GM19023 (cell line): ENCODE measurements around the gene LRP5.
A peak's percentile ranks its signal among the peaks of the same experiment; 100 is the strongest.
"Not testable (repeated sequence)": the region's sequence is repeated elsewhere in the genome, so short reads cannot be mapped to it uniquely, and the experiment has no call there.

Experiments
- ATAC-seq: cut with Tn5 transposase; IDR thresholded peaks from one replicate; pipeline ENCODE4 v1.9.1; 2021; ENCODE audit warnings: mild to moderate bottlenecking, moderate library complexity; ENCODE audit not compliant: unreplicated experiment

Gene LRP5

DNA sequence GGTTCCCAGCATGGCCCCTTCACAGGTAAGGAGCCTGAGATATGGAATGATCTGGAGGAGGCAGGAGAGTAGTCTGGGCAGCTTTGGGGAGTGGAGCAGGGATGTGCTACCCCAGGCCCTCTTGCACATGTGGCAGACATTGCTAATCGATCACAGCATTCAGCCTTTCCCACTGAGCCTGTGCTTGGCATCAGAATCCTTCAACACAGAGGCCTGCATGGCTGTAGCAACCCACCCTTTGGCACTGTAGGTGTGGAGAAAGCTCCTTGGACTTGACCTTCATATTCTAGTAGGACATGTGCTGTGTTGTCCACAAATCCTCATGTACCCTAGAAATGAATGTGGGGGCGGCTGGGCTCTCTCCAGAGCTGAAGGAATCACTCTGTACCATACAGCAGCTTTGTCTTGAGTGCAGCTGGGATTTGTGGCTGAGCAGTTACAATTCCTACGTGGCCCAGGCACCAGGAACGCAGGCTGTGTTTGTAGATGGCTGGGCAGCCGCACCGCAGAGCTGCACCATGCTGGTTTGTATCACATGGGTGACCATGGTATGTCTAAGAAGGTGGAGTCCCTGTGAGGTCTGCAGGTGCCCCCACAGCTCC lies 126.4 kb downstream of the LRP5 start:
- ATAC-seq: no peak

DNA sequence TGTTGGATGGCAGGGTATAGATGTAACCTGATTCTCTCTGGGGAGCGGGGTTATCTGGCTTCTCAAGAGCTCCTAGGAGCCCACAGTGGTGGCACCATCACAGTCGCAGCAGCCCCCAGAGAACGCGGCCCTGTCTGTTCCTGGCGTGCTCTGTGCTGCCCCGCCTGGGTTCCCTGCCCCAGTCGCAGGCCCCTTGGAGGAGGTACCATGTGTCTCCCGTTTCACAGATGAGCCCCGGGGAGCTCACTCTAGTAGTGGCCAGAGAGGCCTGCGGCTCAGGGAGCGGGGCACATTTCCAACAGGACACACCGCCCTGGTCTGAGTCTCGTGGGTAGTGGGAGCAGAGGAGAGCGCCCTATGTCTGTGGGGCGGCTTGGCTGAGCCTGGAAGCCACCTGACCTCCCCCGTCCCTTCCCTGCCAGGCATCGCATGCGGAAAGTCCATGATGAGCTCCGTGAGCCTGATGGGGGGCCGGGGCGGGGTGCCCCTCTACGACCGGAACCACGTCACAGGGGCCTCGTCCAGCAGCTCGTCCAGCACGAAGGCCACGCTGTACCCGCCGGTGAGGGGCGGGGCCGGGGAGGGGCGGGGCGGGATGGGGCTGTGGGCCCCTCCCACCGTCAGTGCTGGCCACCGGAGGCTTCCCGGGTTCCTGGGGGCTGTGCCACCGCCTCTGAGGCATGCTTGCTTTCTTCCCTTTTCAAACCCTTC lies 127.1 kb downstream of the LRP5 start:
- no peak for ATAC-seq

DNA sequence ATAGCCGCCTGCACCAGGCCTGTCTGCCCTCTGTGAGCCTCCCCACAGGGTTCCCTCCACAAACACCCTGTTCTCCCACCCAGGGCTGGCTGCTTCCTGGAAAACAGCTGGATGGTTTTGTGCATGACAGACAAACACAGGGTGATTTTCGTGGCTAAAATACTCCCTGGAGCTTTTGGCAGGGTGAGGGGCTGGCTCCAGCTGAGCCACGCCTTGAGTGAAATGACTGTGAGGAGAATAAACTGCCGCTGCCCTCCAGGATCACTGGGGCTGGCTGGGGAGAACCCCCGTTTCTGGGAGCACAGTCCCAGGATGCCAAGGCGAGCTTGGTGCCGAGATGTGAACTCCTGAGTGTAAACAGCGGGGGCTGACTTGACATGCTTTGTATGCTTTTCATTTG lies 127.8 kb downstream of the LRP5 start:
- no peak for ATAC-seq

DNA sequence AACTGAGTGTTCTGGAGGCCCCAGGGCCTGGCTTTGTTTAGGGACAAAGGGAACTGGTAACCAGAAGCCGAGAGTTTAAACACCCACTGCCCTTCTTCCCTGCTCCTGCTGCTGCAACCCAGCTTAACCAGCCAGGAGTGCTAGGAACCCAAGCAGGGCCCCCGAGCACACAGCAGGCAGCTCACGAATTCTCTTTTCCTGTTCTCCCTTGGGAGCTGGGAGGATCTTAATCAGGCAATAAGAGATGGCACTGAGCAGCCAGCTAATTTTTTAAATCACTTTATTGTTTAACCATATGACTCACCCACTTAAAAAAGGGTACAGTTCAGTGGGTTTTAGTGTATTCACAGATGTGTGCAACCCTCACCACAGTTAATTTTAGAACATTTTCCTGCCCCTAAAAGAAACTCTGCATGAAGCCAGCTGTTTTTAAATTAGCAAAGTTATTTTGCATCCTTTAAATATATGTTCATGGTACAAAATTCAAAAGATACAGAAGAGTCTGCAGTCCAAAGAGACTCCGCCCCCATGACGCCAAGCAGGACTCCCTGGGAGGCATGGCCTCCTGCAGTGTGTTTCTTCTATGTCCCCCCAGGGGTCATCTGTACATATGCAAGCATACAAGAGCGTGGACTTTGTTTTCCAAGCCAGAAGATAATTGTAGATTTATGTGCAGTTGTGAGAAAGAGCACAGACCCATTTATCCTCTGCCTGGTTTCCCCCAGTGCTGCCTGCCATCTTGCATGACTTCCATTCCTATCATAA lies 129.3 kb downstream of the LRP5 start:
- ATAC-seq: no peak

DNA sequence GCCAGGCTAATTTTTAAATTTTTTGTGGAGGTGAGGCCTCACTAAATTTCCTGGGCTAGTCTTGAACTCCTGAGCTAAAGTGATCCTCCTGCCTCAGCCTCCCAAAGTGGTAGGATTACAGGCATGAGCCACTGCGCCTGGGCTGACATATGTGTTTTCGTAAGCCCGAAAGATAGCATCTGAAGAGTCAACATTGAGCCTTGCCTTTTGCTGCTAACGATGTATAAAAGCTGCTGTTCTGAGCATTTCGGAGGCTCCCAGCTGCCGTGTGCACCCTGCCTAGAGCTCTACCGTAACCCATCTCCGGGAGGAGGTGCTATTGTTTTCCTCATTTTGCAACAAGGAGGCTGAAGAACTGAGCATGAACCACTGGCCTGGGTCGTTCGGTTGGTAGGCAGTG lies 130.0 kb downstream of the LRP5 start:
- no peak for ATAC-seq

DNA sequence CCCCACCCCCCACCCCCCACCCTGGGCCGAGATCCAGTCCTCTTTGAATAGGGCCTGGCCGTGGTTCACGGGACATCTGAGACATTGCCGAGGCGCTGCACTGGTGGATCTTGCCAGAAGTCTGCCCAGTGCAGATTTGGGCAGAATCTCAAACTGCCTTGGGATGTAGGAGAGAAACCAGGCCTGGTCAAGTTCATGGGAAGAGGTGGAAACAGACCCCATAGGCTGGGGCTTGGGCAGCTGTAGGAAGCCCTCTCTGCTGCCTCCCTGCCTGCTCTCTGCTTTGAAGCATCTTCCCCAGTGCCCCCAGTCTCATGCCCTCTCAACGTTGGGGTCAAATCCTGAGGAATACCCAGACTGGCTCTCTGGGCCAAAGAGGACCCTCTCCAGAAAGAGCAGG lies 132.2 kb downstream of the LRP5 start:
- no peak for ATAC-seq

DNA sequence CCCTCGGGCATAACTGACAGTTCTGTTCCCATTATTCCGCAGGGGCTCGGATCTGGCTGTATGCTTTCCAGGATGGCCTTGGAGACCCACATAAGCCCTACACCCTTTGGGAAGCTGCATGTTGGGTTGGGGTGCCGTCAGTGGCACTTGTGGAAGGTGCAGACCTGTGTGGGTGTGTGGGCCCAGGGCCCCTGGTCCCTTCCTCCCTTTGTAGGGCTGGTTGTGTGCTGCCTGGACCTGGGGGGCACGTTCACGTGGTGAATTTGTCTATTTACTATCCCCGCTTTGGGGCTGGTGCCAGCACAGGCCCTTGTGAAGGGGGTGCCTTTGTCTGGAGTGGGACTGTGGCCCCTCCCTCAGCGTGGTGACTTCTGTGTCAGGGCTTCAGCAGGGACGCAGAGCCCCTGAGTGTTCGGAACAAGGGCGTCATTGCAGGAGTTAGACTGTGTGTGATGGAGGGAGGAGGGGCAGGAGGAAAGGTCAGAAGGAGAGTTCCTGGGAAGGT lies 133.2 kb downstream of the LRP5 start:
- no peak for ATAC-seq

DNA sequence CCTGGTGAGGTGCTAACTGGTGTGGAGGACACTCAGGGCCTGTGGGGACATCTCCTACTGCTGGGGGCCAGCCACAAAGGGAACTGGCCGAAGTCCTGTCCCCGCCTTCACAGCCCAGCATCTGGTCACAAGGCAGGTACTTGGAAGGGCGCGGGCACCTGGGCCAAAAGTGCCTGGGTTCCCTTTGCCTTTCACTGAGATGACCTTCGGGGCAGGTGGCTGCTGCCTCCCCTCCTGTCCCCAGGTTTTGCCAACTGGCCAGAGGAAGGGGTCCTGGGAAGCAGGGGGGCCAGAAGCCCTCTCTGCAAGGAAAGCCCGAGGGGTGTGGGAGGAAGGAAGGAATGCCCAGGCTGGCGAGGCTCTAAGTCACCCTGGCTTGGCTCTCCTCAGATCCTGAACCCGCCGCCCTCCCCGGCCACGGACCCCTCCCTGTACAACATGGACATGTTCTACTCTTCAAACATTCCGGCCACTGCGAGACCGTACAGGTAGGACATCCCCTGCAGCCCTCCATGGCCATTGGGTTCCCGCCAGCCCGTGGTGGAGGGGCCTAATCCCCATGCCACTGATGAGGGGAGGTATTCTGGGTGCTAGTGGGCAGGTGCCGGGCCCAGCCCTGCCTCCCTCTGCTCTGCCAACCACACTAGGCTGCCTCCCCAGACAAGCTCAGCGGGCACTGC lies 133.8 kb downstream of the LRP5 start:
- no peak for ATAC-seq

DNA sequence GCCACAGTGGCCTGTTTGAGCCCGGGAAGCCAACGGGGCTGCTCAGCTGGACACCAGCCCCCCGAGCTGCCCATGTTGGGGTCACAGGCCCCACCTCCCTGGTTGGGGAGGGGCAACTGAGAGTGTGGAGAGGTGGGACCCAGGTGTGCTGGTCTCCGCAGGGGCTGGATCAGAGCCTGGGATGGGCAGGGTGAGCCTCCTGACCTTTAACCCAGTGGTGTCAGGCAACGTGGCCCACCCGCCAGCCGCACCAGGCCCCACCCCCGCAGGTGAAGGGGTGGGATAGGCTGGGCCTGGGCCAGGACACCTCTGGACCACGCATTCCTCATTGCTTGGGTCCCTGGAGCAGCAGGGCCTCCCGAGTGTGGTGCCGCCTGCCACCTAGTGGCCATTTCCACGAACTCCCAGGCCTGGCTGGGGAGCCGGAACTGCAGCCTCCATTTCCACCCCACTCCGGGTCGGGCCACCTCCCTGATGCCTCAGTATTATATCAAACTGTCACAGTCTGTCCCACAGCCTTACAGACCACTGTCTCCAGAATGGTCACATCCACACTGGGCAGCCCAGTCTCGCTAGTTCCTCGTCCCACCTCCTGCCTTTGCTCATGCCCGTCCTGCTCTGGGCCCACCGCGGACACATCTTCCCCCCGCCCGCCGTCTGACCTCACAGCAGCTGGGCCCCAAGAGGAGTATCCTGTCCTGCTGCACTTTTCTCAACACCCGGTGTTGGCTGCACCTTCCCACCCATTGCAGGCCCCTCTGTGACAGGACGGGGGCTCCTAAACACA lies 134.8 kb downstream of the LRP5 start:
- ATAC-seq: no peak

DNA sequence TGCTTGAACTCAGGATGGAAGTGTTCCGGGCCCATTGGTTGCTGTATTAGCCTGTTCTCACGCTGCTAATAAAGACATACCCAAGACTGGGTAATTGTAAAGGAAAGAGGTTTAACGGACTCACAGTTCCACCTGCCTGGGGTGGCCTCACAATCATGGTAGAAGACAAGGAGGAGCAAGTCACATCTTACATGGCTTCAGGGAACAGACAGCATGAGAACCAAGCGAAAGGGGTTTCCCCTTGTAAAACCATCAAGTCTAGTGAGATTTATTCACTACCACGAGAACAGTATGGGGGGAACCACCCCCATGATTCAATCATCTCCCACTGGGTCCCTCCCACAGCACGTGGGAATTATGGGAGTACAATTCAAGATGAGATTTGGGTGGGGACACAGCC lies 135.5 kb downstream of the LRP5 start:
- not testable (repeated sequence) for ATAC-seq

DNA sequence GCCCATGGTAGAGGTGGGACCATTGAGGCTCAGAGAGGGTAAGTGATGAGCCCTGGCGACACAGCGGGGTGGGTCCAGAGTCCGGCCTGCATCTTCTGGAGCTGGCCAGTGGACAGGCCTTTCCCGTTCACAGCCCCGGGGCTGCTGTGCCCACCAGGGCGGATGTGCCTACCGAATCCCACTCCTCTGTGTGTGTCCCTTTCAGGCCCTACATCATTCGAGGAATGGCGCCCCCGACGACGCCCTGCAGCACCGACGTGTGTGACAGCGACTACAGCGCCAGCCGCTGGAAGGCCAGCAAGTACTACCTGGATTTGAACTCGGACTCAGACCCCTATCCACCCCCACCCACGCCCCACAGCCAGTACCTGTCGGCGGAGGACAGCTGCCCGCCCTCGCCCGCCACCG lies 136.2 kb downstream of the LRP5 start:
- ATAC-seq: no peak

DNA sequence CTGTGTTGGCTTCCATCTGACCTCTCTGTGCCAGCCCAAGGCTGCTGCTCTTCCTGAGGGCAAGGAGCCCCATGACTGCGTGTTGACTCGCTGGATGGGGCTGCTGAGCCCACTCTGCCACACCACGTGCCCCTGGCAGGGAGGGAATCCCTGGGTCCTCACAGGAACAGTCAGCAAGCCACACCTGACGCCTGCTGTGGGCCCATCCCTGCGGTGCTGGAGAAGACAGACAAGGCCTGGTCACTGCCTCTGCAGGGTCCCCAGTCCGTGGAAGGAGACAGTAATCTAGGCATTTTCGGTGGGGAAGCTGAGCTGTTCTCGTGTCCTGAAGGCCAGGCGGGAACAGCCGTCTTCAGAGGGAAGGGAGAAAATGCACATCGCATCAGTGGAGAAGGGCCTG lies 137.6 kb downstream of the LRP5 start:
- no peak for ATAC-seq

DNA sequence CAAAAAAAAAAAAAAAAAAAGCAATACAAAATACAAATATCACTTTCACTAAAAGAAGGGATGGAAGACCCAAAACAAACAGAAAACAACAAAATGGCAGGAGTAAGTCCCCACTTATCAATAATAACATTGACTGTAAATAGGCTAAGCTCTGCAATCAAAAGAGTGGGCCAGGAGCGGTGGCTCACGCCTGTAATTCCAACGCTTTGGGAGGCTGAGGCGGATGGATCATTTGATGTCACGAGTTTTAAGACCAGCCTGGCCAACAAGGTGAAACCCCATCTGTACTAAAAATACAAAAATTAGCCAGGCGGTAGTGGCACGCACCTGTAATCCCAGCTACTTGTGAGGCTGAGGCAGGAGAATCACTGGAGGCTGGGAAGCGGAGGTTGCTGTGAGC lies 138.3 kb downstream of the LRP5 start:
- no peak for ATAC-seq

DNA sequence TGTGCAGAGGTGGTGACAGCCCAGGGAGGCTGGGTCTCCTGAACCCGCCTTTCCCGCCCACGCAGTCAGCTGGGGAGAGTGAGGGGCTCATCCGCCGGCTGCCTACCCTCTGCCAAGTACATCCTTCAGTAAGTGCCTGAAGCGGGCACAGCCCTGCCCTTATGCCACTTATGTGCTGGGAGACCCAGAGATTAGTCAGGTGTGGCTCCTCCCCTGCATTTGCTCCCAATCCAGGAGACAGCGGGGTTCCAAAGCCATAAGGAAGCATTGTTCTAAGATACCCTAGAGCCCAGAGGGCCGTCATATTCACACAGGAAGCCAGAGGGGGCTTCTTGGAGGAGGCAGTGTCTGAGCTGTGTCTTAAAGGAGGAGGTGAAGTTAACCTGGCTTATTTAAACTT lies 142.4 kb downstream of the LRP5 start:
- ATAC-seq: no peak

DNA sequence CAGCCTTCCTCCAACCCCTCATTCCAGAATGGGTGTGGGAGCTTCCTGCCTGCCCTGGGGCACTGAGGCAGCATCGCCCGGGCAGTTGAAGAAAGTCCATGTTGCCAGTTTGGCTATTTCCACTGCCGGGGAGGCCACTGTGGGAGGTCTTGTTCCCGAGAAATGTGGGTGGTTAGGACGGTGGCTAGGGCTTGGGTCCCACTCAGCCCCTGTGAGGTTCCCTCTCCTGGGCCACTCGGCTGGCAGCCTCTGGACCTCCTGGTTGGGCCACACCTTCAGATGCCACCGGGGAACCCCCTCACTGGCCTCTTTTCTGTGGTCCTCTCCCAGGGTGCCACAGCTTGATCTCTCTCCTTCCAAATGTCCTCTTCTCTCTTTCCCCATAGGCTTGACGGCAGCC lies 143.1 kb downstream of the LRP5 start:
- ATAC-seq: no peak

DNA sequence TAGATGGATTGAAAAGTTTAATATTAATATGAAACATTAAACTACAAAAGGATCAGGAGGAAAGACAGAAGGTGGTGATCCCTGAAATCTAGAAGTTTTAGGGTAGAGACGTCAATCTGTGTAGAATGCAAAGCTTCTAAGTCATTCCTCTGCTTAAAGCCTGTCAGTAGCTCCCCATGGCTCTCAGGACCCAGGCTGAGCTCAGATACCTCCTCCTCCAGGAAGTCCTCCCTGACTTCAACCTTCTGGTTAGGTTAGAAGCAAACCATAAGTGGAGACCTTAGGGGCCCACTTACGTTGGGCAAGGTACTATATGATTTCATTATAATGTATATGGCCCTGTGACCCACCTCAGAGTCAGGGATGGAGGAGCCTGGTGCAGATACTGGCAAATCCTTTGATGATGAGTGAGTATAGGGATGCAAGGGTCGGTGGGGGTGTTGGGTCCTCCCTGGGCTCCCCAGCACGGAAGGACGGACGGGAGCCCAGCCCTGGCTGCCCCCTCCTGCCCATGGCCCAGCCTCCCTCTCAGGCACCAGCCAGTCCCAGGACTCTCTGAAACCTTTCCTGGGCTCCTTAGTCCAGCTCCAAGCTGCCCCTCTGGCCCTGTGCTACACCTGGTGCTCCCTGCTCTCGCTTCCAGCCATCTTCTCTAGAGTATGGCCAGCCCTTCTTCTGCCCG lies 145.0 kb downstream of the LRP5 start:
- no peak for ATAC-seq

DNA sequence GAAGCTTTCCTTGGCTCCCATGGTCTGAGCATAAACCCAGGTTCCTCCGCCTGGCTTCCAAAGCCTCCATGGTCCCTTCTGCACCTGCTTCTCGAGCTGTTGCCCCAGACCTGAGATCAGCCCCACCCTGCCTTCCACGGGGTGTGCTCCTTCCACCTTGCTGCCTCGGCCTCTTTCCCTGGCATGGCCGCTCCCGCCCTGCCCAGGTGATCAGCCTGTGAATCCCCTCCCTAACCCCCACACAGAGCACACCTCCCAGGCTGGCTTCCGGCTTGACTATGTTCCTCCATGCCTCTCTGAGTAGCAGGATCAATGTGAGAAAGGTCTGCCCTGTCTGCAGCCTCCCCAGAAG lies 145.5 kb downstream of the LRP5 start:
- ATAC-seq: no peak

DNA sequence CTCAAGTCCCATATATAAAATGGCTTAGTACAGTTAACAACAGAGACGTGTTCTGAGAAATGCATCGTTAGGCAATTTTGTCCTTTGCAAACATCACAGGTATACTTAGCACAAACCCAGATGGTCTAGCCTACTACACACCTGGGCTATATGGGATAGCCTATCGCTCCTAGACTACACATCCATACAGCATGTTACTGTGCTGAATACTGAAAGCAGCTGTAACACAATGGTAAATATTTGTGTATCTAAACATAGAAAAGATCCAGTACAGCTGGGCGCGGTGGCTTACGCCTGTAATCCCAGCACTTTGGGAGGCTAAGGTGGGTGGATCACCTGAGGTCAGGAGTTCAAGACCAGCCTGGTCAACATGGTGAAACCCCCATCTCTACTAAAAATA lies 145.9 kb downstream of the LRP5 start:
- not testable (repeated sequence) for ATAC-seq

DNA sequence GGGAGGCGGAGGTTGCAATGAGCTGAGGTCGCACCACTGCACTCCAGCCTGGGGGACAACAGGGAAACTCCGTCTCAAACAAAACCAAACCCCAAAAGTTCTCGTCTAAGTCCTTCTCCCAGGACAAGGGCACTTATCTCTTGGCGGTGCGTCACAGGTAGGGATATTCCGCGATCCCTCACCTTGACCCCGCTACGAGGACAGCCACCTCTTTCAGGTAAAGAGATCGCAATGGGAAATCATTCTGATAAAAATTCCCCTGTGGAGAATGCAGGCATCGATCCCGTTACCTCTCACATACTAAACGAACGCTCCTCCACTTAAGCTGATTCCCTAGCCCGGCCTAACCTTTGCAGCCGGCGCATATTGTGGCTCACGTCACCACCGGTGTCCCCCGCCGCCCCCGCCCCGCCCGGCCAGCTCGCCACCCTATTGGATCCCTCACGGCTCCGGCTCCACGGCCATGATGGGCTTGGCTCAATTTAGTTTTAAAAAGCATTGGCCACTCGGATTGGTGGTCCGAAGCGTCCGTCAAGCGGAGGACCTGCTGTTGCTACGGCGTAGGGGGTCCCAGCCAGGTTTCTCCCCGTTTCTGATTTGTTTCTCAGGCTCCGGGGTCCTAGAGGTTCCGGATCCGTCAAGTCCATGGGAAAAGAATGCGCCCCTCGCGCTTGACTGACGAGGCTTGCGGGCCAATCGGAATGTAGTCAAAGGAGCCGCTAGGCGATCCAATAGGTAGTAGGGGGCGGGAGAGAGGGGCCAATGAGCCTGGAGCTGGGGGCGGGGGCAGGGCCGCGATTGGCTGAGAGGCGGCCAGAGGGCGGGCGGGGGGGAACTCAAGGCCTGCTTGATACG lies 147.7 kb downstream of the LRP5 start:
- peak; percentile 79 for ATAC-seq
